NCI-H2107 treated with DMSO at 0.1 percent for 48 hours (cell line): ENCODE results near the gene COL23A1.
"Not testable (repeated sequence)": the region's sequence is repeated elsewhere in the genome, so short reads cannot be mapped to it uniquely, and the experiment has no call there.

Experiments used
- DNase-seq: peaks from one replicate; lab custom pipeline; 2025; ENCODE audit not compliant: unreplicated experiment; lab: John Stamatoyannopoulos, UW

COL23A1 gene

DNA sequence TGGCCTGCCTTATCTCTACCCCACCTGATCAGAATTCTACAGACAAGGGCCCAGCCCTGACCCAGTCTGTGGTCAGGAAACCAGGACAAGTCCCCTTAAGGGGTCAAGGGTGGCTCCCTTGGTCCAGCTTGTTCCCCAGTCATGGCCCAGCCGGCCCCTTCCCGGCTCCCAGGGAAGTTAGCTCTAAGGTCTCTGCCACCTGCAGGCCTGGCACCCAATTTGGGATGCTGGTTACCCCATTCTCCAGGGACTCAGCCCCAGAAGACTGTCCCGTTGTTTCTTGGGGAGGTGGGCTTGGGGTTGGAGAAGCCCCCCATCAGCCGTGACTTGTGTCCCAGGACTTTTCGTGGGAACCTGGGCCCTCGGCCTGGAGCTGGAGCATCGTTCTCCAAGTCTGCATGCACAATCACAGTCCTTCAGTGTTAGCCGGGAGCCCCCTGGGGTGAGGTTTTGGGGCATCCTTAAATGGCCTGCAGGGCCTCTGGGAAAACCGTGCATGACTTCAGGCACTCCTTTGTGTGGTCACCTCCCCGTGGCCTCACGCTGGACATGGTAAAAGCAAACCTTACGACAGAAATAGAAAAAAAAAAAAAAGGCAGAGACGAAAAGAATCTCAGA lies 206.8 kb downstream of the COL23A1 start:
- no peak for DNase-seq

DNA sequence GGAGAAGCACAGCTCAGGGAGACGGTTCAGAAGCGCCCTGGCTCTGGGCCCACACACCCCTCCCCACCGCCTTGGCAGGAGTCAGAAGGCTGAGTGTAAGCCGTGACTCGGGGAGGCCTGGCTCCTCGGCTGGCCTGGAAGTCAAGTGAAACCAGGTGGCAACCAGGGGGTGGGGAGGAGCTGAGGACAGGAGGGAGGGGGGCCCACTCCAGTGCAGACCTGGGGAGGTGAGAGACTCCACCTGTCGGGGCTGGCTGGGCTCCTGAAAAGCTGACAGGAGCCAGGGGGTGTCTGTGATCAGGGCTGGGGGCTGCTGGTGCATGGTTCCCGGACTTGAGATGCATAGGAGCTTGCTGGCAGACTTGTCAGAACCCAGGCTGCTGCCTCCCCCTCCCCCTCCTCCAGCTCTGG lies 207.4 kb downstream of the COL23A1 start:
- DNase-seq, result no peak

DNA sequence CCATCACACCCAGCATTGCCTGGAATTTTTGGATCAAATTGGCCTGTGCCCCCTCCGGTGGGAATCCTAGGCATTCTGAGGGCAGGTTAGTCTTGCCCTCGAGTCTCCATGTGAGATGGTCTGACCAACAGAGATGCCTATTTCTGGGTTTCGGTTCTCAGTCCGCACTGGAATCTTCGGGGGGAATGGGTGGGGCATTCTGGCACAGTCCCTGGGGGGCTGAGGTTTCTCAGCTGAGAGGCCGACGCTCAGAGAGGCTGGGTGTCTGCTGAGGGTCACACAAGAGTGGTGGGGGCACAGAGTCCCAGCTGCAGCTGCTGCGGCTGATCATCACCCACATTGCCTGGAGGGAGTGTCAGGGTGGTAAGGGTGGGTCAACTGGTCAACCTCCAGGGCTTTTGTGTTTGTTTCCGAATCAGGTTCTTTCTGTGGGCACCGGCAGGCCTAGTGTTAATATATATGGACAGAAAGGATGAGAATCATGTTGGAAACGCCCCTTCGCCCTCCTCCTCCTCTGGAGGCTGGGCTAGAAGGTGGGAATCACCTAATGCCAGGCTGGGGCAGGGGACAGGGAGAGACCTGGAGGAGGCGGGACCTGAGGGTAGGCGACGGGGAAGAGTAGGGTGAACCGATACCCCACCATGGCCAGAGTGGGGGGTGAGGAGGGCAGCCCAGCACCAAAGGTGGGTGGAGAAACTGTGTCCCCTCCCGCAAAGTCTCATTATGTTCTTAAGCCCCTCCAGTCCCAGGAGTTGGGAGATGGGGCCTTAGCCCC lies 208.1 kb downstream of the COL23A1 start:
- no peak for DNase-seq

DNA sequence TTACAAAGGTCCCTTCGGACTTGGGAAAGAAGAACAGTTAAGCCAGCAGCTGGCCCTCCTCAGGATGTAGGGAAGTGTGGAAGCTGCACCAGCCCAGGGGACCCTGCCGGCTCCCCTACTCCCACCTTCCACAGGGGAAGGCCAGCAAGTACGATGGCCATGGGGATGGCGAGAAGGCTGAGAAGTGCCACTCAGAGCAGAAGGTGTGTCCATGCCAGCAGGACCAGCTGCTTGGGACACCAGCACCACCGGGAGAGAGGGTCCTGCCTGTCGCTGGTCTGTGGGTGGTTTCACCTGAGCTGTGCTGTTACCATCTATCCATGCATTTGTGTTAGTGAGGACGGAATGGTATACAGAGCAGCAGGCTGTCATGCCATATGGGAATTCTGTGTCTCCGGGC lies 209.0 kb downstream of the COL23A1 start:
- no peak for DNase-seq

DNA sequence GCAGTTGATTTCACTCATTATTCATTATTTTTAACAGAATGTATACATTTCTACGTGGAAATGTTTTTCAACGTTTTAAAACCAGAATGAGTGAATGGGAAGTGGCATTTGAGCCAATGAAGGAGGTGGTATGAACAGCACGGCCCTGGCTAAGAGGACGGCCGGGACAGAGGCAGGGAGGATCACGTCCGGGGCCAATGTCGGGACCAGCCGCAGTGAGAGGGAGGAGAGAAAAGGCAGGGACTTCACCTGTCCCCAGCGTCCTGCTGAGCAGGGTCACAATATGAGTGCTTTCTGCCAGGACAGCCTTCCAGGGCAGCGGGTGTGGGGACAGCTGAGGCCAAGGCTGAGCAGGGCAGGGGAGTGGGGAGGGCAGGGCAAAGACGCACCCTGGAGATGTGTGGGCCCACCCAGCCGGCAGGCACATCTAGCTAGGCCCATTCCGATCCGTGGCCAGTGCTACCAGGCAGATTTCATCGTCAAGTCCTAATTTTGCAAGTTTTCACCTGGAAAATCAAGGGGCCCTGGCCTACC lies 209.6 kb downstream of the COL23A1 start:
- DNase-seq, result no peak

DNA sequence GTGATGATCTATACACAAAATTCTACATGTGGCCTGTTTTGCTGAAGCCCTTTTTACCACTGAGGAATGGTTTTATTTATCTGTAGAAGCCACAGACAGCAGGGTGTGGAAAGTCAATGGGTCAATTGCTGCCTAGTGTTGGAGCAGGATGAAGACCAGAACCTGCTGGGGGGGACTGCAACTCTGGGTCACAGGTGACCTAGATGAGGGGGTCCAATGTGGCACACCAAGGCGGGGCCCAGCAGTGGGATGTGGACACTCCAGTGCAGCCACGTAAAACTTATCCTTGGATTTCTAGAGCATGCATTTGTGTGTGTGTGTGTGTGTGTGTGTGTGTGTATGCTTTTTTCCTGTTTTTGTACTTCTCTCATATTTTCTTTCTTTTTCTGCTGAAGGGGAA lies 210.1 kb downstream of the COL23A1 start:
- DNase-seq, result no peak

DNA sequence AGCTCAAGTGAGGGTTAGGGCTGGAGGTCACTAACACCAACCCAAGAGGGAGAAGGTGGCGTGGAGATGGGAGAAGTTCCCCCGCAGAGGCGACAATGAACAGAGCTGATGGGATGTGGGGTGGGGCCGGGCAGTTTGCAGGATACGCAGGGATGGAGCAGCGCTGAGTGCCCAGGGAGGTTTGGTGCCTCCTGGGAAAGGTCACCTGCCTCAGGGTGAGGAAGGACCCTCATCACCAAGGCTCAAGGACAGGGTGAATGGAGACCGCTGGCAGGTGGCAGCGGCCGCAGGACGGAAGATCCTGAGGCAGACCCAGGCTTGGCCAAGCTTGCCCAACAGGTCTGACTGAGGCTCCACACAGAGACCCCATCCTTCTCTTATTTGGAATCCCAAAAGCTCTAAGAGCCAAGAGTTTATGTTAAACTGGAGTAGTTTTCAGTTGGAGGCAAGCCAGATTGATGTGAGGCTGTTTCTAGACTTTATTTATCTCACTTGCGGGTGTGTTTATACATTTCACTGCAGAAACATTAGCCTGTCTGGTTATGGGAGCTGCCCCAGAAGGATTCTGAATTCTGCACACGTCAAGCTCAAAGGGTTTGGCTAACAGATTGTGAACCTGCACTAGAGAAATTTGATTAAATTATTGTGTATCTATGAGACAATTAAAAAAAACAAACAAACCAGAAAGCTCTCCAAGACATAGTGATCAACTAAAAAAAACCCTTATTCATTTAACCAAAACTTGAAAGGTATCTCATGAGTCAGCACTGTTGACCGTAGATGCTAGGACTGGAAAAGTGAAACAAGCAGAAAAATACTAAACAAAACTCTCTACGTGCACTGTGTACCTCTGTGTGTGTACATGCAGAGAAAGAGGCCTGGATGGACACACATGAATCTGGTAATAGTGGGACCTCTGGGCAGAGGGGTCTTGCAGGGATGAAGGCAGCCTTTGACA lies 211.4 kb downstream of the COL23A1 start:
- no peak for DNase-seq

DNA sequence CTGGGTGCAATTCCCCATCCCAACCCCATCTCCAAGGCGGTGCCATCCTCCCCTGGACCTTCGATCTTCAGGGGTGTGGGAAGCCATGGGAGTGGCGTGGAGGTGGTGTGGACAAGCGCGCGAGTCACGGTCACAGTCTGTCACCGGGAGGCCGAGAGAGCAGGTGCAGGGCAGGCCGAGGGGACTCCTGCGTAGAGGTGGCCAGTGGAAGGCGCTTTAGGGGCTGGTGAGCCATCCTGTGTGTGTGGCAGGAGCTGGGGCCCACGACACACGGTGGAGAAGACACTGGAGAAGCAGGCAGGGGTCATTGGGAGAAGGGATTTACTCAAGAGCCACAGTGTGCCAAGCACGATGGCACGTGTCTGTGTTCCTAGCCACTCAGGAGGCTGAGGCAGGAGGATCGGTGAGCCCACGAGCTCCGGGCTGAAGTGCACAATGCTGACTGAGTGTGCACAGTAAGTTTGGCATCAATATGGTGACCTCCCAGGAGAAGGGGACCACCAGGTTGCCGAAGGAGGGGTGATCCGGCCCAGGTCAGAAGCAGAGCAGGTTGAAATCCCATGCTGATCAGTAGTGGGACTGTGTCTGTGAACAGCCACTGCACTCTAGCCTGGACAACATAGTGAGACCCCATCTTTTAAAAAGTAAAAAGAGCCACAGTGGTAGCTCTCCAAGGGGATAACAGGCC lies 212.5 kb downstream of the COL23A1 start:
- DNase-seq, result no peak

DNA sequence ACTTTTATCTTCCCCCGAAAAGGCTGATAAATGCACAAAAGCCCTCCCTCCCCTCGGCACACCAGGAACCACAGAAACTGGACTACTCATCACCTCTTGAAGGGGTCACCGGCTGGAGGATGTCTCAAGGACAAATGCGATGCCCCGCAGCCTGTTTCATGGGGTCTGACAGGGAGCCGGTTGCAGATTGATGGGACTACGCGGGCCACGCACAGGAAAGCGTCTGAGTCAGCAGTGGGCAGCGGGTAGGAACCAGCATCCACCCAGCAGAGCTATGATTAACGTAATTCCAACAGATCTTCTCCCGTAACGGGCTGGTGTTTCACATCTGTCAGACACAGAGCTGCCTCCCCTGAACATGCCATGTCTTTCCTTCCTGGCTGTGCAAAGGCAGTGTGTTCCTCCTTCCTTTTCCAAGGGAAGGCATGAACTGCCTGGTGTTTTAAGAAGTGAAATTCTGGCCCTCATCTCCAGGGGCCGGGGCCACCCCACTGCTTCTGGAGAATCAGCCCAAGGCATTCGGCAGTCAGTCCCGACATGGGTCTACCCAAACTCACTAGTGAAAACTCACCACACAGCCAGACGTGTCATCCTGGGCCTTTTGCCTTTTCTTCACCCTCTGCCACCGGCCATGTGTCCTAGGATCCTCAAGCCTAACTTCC lies 213.1 kb downstream of the COL23A1 start:
- no peak for DNase-seq

DNA sequence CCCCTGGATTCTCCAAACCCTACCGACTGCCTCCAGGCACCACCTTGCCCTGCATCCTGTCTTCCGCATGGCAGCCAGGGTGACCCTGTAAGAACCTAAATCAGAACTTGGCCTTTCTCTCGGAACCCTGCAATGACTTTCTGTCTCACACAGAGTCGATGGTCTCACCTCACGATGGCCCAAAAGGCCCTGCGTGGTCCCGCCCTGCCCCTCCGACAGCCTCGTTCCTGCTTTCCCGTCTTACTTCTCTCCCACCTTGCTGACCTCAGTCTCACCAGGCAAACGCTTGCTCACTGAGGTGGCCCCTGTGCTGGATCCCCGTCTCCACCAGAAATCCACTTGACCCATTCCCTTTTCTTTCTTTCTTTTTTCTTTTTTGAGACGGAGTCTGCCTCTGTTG lies 214.8 kb downstream of the COL23A1 start:
- DNase-seq, result no peak

DNA sequence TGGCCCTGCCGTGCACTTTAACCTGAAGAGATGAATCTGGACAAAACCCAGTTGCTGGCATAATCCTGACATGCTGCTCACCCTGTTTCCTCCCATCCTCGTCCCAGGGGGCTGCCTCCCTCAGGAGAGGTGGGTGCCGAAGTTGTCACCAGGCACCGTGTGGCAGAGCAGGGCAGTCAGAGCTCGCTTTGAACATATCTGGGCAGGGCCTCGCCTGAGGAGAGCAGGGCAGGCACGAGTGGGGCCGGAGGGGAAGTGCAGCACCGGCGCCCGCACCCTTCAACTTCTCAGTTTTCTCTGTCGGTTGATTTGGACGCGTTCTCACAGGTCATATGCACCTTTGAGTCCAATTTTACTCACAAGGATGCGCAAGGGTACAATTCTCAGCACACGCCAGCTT lies 216.5 kb downstream of the COL23A1 start:
- no peak for DNase-seq

DNA sequence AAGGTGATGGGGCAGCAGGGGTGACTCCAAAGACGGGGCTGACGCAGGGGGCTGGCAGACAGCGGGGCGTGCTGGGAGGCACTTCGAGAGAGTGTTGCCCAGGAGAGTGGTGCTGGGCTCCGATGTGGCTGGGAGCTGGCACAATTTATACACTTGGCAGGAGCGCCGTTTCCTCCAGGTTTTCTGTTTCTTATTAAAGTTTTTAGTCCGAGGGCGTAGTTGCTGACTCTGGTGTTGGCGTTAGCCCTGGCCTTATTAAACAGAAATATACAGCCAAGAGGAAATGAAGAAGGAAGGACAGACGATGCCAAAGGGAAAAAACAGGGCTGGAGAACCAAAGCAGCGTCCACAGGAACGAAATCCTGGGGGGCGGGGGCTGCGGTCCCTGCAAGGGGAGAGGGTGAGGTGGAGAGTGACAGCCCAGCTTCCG lies 218.0 kb downstream of the COL23A1 start:
- no peak for DNase-seq

DNA sequence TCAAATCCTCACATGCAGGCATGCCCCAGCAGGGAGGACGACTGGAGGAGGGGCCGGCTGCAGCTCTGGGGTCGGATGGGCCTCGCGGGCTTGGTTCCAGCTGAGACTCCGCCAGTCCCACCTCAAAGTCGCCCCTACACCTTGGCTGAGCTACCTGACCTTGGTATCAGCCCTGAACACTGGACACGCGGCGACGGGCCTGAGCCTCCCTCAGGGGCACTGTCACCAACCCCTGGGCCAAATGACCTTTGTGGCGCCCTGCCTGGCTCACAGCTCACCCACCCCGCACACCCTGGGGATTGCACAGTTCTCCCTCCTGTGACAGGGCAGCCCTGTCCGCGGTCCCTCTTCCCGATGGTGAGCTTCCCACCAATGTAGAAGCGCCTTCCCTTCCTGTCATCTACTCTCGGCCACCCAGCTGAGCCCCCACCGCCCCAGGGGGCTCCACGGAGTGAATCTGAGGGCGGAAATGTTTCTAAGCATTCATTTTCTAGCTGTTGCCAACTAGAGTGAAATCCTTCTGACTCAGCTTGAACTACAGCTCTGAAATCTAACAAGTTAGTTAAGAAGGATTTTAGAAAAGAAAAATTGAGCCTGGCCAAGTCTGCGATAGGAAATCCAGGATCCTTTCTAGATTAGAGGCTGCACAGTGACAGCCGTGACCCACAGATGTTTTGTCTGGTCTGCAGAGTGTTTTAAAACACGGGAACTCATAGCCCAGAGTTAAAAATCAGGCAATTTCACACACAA lies 218.7 kb downstream of the COL23A1 start:
- DNase-seq, result no peak

DNA sequence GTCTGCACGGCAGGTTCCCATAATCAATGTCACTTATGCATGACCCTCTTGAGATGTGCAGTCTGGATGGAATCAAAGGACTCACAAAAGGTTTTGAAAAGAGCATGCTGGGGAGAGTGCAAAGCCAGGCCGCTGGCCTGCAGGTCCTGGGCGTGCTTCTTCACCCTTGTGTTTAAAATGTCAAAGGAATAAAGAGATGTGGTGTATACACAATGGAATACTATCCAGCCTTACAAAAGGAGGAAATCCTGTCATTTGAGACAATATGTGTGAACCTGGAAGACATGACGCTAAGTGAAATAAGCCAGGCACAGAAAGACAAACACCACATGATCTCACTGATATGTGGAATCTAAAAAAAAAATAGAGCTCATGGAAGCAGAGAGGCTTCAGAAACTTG lies 220.1 kb downstream of the COL23A1 start:
- DNase-seq, result no peak

DNA sequence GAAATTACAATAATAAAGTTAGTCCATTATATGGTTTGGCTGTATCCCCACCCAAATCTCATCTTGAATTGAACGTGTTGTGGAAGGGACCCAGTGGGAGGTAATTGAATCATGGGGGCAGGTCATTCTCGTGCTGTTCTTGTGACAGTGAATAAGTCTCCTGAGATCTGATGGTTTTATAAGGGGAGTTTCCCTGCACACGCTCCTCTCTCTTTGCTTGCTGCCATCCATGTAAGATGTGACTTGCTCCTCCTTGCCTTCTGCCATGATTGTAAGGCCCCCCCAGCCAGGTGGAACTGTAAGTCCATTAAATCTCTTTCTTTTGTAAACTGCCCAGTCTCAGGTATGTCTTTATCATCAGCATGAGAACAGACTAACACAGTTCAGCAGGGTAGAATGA lies 220.7 kb downstream of the COL23A1 start:
- not testable (repeated sequence) for DNase-seq

DNA sequence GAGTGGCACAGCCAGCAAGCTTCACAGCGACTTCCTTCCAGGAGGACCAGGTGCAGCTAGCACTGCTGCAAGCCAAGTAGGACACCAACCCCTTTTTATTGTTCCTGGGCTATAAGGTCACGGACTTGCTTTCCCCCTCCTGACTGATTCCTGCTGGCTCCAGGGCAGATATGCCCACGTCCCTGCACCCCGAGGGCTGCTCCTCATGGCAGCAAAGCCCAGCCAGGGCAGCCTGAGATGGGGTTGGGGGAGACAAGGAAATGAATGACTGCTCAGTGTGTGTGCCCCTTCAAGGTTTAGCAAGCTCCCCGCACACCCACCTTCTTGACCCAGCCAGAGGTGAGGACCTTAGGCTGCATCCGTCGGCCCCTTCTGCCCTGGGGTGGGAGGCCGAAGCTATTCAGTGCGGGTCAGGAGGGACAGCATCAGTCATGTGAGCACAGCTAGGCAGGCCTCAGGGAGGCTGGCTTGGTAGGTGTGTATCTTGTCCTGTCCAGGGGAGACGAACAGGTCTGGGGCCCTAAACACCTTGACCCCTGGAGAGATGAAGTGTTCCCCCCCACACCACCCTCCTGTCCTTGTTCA lies 221.4 kb downstream of the COL23A1 start:
- DNase-seq, result no peak

DNA sequence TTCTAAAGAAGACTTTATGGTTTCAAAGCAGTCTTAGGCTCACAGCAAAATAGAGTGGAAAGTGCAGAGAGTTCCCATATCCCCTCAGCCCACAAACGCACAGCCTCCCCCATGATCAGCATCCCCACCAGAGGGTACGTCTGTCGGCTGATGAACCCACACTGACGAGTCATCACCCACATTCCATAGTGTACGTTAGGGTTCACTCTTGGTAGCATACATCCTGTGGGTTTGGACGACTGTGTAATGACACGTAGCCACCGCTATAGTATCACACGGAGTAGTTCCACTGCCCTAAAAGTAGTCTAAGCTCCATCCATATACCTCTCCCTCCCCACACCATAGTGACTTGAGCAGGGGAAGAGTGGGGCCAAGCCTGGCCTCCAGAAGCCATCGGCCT lies 221.9 kb downstream of the COL23A1 start:
- DNase-seq, result no peak

DNA sequence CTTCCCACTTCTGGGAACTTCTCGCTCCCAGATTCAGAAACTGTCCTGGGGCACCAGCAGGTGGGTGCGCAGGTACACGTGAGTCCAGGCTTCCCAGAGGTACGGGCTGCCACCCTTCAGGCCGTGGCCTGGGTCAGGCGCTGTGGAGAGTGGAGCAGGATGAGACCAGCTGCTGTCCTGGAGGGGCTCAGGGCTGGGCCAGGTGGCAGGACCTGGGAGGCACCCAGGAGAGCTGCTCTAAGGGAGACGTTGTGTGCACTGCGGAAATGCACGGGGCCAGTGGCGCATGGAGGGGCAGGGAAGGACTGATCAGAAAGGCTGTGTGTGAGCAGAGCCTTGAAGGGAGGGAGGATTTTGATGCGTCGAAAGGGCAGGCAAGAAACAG lies 222.5 kb downstream of the COL23A1 start:
- DNase-seq, result no peak

DNA sequence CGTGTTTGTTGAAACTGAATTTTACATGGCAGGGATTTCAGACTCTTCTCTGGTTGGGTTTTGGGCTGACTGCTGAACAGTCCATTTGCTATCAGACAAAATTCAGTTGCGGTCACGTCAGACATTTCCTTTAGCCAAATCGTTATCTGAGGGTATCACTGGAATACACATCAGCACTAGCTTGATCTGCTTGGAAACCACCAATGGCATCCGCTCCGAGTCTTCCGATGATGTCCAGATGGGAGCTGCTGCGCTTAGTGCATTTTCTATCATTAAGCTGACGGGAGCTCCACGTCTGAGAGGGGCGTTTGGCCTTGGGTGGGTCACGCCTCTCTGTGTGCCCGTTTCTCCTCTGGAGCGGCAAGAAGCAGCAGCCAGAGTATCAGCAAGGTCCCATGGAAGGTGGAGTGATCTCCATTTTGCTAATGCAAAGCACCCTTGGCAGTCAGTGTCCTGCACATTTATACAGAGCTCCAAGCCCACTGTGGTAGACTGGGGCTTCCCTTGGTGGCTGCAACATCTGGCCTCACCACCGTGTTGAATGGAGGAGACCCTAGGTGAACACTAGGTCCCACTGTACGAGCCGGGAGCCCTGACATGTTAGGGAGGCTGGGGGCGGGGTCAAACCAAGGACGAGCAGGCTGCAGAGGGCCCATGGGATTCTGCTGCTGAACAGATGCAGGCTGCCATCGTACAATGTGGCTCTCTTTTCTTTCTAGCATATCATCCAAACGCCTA lies 223.0 kb downstream of the COL23A1 start:
- no peak for DNase-seq
